HuH-7 (cell line): ENCODE results near the gene CHCHD6.

ENCODE experiments used
- DNase-seq: peaks from one replicate; pipeline ENCODE4 v3.0.0; 2011; ENCODE audit warnings: low spot score

Gene CHCHD6

DNA sequence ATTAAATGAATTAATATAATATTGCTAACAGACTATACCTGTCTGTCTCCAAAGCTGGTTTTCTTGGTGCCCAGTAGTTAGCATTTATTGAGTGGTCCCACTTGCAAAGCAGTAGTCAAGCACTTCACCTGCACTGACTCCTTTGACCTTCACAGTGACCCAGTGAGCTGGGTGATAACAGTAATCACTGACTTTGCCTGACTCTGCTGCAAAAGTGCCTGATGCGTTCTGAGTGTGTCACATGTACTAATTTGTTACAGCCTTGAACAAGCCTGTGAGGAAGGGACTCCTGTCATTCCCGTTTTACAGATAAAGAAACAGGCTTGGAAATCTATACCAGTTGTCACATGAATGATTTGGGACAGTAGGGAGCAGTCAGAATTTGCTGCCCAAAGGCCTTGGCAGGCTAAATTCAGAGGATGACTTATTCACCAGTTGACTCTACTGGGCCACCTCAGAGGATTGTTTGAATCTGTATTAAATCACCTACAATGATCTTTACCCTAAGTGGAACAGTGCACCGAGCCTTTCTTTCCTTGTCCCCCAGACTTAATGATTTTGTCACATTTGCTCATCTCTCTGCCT, 162.2 kb downstream of the CHCHD6 start:
- no peak for DNase-seq

- no peak for DNase-seq
Measured at GRCh38 chr3:126867190-126867862, 163.3 kb downstream of the CHCHD6 start.

DNA sequence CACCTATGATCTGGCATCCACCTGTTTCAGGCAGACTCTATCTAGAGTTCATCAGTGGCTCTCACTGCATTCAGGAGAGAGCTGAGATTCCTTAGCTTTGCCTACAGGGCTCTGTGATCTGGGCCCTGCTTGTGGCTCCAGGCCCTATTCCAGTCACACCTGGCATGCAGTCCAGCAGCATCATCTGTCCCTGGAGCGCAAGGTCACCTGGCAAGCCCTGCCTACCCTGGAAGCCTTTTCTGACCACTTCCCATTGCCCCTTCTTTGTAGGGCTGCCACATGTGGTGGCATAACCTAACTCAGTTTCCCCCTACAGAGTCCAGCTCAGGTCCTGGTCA, 163.8 kb downstream of the CHCHD6 start:
- no peak for DNase-seq

- DNase-seq, result no peak
Measured at GRCh38 chr3:126870608-126871210, 166.7 kb downstream of the CHCHD6 start.

- no peak for DNase-seq
Measured at GRCh38 chr3:126872701-126873342, 168.8 kb downstream of the CHCHD6 start.

DNA sequence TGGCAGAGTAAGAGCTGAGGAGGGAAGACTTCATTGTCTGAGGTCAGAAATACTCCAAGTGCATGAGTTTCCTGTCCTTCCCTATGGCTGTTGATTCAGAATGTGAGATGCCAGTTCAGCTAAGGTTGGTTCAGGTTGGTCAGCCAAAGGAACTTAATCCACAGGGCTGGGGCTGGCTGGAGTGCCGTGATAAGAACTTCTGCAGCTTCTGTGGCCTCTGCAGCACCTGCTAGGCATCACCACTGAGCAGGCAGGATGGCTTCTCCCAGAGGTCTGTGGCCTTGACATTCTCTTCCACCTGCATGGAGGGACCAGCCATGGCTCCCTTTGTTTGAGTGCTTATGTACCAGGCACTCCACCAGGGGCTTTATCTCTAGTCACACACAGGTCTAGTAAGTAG, 169.4 kb downstream of the CHCHD6 start:
- no peak for DNase-seq

GRCh38 chr3:126878664-126879063, 174.6 kb downstream of the CHCHD6 start:
- no peak for DNase-seq

DNA sequence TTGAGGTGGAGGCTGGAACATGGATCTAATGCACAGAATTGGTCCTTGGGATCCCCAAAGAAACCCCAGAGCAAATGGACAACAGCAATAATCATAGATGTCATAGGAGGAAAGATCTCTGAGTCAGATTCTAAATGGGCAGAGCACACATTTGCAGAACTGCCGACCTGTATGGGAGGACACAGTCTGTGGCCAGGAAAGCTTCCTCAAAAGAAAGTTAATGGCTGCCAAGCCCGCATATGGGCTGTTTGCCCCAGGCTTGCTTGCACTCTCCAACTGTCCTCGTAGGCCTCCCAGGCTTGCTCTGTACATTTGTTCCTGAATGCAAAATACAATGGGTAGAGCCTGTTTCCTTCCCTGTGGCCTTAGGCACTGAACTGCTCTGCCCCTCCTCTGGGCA, 176.9 kb downstream of the CHCHD6 start:
- no peak for DNase-seq

DNA sequence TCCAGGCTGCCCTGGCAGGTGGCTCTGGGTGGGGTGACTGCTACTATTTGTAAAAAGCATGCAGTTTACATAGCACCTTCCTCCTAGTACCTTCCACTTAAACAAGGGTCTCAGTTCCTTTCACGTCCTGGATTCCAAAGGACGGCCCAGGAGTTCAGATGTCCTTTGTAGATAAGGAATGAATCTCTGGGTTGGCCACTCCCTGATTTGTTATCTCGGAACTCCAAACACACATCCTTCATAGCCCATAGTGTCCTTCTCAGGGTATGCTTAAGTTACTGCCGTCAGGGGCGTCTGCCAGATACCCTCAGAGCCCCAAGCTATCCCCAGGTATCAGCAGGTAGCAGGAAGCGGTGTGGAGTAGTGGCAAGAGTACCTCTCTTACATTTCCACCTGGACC, 177.8 kb downstream of the CHCHD6 start:
- DNase-seq, result no peak

GRCh38 chr3:126883241-126883640, 179.2 kb downstream of the CHCHD6 start:
- DNase-seq, result no peak

GRCh38 chr3:126885425-126885824, 181.4 kb downstream of the CHCHD6 start:
- DNase-seq, result no peak

DNA sequence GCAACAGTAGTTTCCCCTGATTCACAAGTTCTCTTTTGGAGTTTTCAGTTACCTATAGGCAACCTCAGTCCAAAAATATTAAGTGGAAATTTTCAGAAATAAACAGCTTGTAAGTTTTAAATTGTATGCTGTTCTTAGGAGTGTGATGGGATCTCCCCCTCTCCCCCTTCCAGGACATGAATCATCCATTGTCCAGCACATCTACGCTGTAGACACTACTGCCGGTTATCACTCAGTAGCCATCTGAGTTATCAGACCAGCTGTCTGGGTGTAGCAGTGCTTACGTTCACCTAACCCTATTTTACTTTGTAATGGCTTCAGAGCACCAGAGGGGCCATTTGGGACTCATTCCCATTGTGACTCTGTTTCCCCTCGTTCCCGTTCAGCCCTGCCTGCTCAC, 182.2 kb downstream of the CHCHD6 start:
- DNase-seq, result no peak

GRCh38 chr3:126887686-126888085, 183.6 kb downstream of the CHCHD6 start:
- DNase-seq, result no peak

DNA sequence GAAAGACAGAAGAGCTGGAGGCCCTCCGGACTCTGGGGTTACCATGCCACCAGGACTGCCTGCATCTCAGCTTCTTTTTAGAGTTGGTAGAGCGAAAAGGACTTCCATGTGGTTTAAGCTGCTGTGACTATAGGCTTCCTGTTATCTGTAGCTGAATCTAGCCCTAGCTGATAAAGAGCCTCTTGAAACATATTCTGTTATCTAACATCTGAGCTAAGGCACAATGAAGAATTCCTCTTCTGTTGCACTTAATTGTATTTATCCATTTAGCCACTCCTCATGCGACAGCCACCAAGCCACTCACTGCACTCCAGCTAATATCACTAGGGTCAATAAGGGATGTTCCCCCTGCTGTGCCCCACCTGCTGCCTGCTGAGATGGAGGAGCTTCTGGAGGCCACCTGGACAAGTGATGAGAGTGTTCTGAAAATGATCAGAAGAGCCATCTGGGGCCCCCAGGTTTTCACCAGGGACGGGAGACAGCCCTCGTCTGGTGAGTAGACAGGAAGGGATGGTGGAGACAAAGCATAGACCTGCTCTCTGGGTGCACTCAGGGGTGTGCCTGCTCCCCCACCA, 184.2 kb downstream of the CHCHD6 start:
- DNase-seq, result no peak

DNA sequence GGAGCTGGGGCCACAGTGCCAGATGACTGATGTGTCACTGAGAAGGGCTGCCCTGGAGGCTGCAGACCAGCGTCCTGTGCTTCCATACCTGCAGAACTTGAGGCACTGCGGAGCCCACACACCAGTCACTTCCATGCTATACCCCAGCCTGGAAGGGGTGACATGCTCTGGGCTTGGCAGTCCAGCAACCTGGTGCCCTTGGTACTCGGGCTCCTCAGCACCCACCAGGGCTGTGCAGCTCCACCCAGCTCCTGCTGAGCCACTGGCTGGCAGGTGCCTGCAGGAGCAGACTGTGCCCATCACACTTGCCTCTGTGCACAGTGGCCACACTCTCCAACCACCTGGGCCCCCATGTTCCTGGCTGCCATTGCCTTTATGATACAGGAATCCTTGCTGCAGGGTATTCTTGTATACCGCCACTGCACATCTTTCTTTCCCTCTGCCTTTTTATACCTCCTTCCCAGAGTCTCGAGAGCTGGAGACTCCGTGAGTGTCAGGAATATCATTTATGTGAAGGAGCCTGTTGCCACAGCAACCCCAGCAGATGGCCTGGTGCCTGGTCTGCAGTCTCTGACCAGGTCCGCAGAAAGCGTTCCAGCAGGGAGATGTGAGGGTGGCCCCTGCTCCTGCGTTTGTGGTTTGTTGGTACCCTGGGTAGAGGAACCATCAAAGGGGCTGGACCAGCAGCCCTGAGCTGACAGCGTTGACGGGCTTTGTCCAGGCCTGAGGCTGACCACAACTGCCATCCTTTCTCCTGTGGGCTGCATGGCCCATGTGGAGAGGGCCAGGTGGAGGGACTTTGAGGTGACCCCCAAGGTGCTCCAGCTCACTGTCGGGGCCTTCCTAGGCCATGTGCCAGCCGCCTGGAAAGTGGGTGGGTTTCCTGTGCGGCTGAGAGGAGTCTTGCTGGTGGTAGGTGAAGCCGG, 185.5 kb downstream of the CHCHD6 start:
- no peak for DNase-seq

DNA sequence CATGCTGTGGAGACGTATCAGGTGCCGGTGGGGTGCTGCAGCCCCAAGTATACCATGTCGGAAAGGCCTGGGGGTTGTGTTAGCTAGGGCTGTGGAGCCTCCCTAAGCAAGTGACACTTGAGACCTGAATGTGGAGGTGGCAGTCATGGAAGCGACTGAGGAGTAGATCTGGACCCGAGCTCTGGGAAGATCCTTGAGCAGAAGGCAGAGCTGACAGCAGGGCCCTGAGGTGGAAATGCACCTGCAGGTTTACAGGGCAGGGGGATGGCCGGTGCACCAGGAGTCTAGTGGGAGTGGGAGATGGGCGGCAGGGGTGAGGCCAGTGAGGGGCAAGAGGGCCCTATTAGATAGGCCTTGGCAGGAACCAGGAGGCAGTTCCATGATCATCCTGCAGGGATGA, 187.1 kb downstream of the CHCHD6 start:
- DNase-seq, result no peak

DNA sequence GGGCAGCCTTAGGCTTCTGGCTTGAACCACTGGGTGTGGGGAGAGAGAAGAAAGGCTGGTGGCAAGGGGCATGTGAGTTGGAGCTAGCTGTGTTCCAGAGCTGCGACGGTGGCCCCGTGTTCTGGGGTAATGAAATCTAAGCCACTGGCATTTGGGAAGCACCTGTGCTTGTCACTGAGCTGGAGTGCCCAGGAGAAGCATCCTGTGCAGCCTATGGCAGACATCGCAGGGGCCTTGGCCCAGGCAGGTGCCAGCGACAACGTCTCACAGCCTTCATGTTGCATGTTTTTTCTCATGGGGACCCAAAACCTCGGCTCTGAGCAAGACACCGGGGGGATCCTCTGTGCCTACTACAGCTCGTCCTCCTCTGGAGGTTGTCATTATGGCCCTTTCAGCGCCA, 187.8 kb downstream of the CHCHD6 start:
- no peak for DNase-seq

DNA sequence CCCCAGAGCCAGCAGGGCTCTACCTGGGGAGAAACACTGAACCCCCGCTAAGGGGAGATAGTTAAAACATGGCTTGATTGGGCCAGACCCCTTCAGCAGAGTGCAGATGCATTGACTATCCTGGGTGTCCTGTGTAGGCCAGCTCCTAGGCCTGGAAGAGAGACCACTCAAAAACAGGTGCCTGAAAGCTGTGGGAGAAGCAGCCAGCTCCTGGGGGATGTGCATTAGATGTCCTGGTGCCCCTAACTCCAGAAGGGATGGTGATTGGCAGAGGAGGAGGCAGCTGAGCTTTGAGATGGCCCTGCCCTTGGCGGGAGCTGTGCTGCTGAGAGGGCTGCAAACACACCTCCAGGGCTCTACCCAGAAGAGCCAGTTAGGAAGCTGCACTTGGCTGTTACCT, 189.6 kb downstream of the CHCHD6 start:
- no peak for DNase-seq

DNA sequence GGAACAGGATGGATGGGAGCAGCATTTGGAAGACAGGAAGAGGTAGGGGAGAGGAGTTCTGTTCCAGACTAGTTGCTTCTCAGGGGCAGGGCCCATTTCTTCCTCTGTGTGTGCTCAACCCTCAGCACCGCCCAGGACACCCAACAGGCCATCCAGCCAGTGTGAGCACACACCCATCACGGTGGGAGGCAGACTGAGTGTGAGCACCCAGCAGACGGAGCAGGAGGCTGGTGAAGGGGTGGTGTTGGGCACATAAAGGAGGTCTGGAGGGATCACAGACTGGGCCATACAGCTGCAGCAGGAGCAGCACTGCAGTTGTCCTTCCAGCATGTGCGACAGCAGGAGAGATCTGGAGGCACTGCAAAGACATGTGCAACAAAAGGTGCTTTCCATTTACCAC, 190.4 kb downstream of the CHCHD6 start:
- DNase-seq, result no peak

GRCh38 chr3:126895178-126896066, 191.4 kb downstream of the CHCHD6 start:
- no peak for DNase-seq

DNA sequence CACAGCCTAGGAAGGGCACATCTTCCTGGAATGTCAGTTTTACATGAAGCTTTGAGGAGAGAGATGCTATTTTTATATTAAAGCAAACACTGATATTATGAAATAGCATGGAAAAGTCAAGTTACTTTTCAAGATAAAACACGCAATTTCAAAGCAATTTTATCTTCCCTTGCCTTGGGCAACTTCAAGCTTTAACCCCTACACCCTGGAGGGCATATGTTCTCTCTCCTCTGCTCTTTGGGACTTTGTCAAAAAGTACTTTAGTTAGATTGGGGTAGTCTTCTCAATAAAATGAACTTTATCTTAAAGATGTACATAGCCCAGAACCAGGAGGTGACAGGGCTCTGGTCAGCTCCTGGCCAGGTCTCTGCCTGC, 192.0 kb downstream of the CHCHD6 start:
- DNase-seq, result no peak
